HEK293 (cell line): ENCODE measurements around the gene ARHGAP24.

Source experiments
- CTCF ChIA-PET: fragments of 350-600 bp; formaldehyde crosslinking; extraction: SDS; loops from one replicate; lab custom pipeline; 2021; ENCODE audit warnings: antibody characterized with exemption; lab: Yijun Ruan, JAX
- POLR2A ChIA-PET: fragments of 300-600 bp; formaldehyde crosslinking; extraction: SDS; loops from one replicate; lab custom pipeline; 2020; ENCODE audit warnings: antibody characterized with exemption, inconsistent platforms; lab: Yijun Ruan, JAX
- H3K27ac ChIP-seq: fragments of 200-500 bp; sonication (Bioruptor generic); 2 replicates; pipeline ENCODE4 v1.5.1; 2014; ENCODE audit warnings: low read depth, low read length, control low read depth, inconsistent platforms; ENCODE audit errors: extremely low read depth
- H3K36me3 ChIP-seq, 2 experiments: fragments of 200-500 bp in 1 of 2; sonication (Bioruptor generic) in 1 of 2; 1 replicate in 1 of 2; 2 replicates in 1 of 2; pipeline ENCODE4 v1.5.1; 2014 to 2017; ENCODE audit warnings: inconsistent platforms in 2 of 2, low read length in 2 of 2; ENCODE audit not compliant: control insufficient read depth in 2 of 2, insufficient read depth in 1 of 2
- H3K4me1 ChIP-seq: fragments of 200-500 bp; sonication (Bioruptor generic); 2 replicates; pipeline ENCODE4 v1.5.1; 2014; ENCODE audit warnings: mild to moderate bottlenecking, low read length, inconsistent platforms; ENCODE audit not compliant: control insufficient read depth, insufficient read depth
- H3K4me3 ChIP-seq: 2 replicates; pipeline ENCODE4 v1.5.1; 2011; ENCODE audit warnings: low read depth, mild to moderate bottlenecking, control low read depth, low read length, moderate library complexity
- H3K9me3 ChIP-seq: fragments of 200-500 bp; sonication (Bioruptor generic); 2 replicates; pipeline ENCODE4 v1.5.1; 2014; ENCODE audit warnings: low read depth, low read length, inconsistent platforms; ENCODE audit not compliant: control insufficient read depth, insufficient read depth
- GFI1B ChIP-seq: fragments of 450-650 bp; formaldehyde crosslinking; IDR thresholded peaks from 2 replicates; pipeline ENCODE4 v1.5.1; 2016; ENCODE audit warnings: missing biosample characterization, missing genetic modification characterization
- GLI4 ChIP-seq: fragments of 450-650 bp; formaldehyde crosslinking; IDR thresholded peaks from 2 replicates; pipeline ENCODE4 v1.5.1; 2016; ENCODE audit warnings: missing biosample characterization, missing genetic modification characterization
- KLF10 ChIP-seq: fragments of 450-650 bp; IDR thresholded peaks from 2 replicates; pipeline ENCODE4 v1.5.1; 2018; ENCODE audit warnings: missing biosample characterization, mild to moderate bottlenecking, missing genetic modification characterization
- KLF16 ChIP-seq: fragments of 450-650 bp; formaldehyde crosslinking; IDR thresholded peaks from 2 replicates; pipeline ENCODE4 v1.5.1; 2017; ENCODE audit warnings: missing biosample characterization, missing genetic modification characterization
- MZF1 ChIP-seq: fragments of 450-650 bp; formaldehyde crosslinking; IDR thresholded peaks from 2 replicates; pipeline ENCODE4 v1.5.1; 2017; ENCODE audit warnings: missing biosample characterization, missing genetic modification characterization, borderline replicate concordance
- SCRT1 ChIP-seq: fragments of 450-650 bp; formaldehyde crosslinking; IDR thresholded peaks from 2 replicates; pipeline ENCODE4 v1.5.1; 2016; ENCODE audit warnings: missing biosample characterization, missing genetic modification characterization, borderline replicate concordance
- YY1 ChIP-seq: fragments of 450-650 bp; formaldehyde crosslinking; IDR thresholded peaks from 2 replicates; pipeline ENCODE4 v1.5.1; 2018; ENCODE audit warnings: missing biosample characterization, missing genetic modification characterization
- ZBTB1 ChIP-seq: fragments of 450-650 bp; formaldehyde crosslinking; IDR thresholded peaks from 2 replicates; pipeline ENCODE4 v1.5.1; 2016; ENCODE audit warnings: missing biosample characterization, missing genetic modification characterization
- ZNF146 ChIP-seq: fragments of 450-650 bp; formaldehyde crosslinking; IDR thresholded peaks from 2 replicates; pipeline ENCODE4 v1.5.1; 2016; ENCODE audit warnings: missing biosample characterization, missing genetic modification characterization
- ZNF223 ChIP-seq: fragments of 450-650 bp; formaldehyde crosslinking; IDR thresholded peaks from 2 replicates; pipeline ENCODE4 v1.5.1; 2016; ENCODE audit warnings: missing biosample characterization, missing genetic modification characterization
- ZNF280C ChIP-seq: fragments of 450-650 bp; formaldehyde crosslinking; IDR thresholded peaks from 2 replicates; pipeline ENCODE4 v1.5.1; 2016; ENCODE audit warnings: missing biosample characterization, missing genetic modification characterization
- ZNF433 ChIP-seq: fragments of 450-650 bp; formaldehyde crosslinking; IDR thresholded peaks from 2 replicates; pipeline ENCODE4 v1.5.1; 2016; ENCODE audit warnings: missing biosample characterization, missing genetic modification characterization, low read depth
- ZNF48 ChIP-seq: fragments of 450-650 bp; formaldehyde crosslinking; IDR thresholded peaks from 2 replicates; pipeline ENCODE4 v1.5.1; 2016; ENCODE audit warnings: missing biosample characterization, missing genetic modification characterization
- ZNF510 ChIP-seq: fragments of 450-650 bp; formaldehyde crosslinking; IDR thresholded peaks from 2 replicates; pipeline ENCODE4 v1.5.1; 2018; ENCODE audit warnings: mild to moderate bottlenecking, missing genetic modification characterization, missing biosample characterization; ENCODE audit not compliant: insufficient replicate concordance
- ZNF530 ChIP-seq: fragments of 450-650 bp; formaldehyde crosslinking; IDR thresholded peaks from 2 replicates; pipeline ENCODE4 v1.5.1; 2016; ENCODE audit warnings: low read depth, missing biosample characterization, missing genetic modification characterization
- ZNF596 ChIP-seq: fragments of 450-650 bp; IDR thresholded peaks from 2 replicates; pipeline ENCODE4 v1.5.0; 2018; ENCODE audit warnings: missing biosample characterization, mild to moderate bottlenecking, missing genetic modification characterization, moderate library complexity
- ZNF600 ChIP-seq: fragments of 450-650 bp; formaldehyde crosslinking; IDR thresholded peaks from 2 replicates; pipeline ENCODE4 v1.5.1; 2016; ENCODE audit warnings: missing biosample characterization, missing genetic modification characterization
- ZNF610 ChIP-seq: fragments of 450-650 bp; formaldehyde crosslinking; IDR thresholded peaks from 2 replicates; pipeline ENCODE4 v1.5.1; 2016; ENCODE audit warnings: missing biosample characterization, missing genetic modification characterization, borderline replicate concordance
- ZNF621 ChIP-seq: fragments of 450-650 bp; formaldehyde crosslinking; IDR thresholded peaks from 2 replicates; pipeline ENCODE4 v1.5.1; 2017; ENCODE audit warnings: missing biosample characterization, missing genetic modification characterization
- ZNF664 ChIP-seq: fragments of 450-650 bp; formaldehyde crosslinking; IDR thresholded peaks from 2 replicates; pipeline ENCODE4 v1.5.1; 2016; ENCODE audit warnings: missing biosample characterization, missing genetic modification characterization
- ZNF777 ChIP-seq: fragments of 450-650 bp; formaldehyde crosslinking; IDR thresholded peaks from 2 replicates; pipeline ENCODE4 v1.5.1; 2017; ENCODE audit warnings: missing biosample characterization, missing genetic modification characterization, borderline replicate concordance
- ZSCAN23 ChIP-seq: fragments of 450-650 bp; formaldehyde crosslinking; IDR thresholded peaks from 2 replicates; pipeline ENCODE4 v1.5.1; 2016; ENCODE audit warnings: missing biosample characterization, missing genetic modification characterization
- TF ChIP-seq, protein P1 (sequence below): fragments of 450-650 bp; formaldehyde crosslinking; IDR thresholded peaks from 2 replicates; pipeline ENCODE4 v1.5.1; 2016; ENCODE audit warnings: missing biosample characterization, missing genetic modification characterization

ARHGAP24 gene

GRCh38 chr4:85787133-85787532, 312.2 kb downstream of the ARHGAP24 start (continued):
- TF ChIP-seq, protein P1, sequence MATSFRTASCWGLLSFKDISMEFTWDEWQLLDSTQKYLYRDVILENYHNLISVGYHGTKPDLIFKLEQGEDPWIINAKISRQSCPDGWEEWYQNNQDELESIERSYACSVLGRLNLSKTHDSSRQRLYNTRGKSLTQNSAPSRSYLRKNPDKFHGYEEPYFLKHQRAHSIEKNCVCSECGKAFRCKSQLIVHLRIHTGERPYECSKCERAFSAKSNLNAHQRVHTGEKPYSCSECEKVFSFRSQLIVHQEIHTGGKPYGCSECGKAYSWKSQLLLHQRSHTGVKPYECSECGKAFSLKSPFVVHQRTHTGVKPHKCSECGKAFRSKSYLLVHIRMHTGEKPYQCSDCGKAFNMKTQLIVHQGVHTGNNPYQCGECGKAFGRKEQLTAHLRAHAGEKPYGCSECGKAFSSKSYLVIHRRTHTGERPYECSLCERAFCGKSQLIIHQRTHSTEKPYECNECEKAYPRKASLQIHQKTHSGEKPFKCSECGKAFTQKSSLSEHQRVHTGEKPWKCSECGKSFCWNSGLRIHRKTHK (tag by site-specific recombination) = no peak
- TF ChIP-seq ZNF280C (tag by site-specific recombination) (no peak), ZNF48 (no peak), ZNF777 (tag by site-specific recombination) (no peak)

DNA sequence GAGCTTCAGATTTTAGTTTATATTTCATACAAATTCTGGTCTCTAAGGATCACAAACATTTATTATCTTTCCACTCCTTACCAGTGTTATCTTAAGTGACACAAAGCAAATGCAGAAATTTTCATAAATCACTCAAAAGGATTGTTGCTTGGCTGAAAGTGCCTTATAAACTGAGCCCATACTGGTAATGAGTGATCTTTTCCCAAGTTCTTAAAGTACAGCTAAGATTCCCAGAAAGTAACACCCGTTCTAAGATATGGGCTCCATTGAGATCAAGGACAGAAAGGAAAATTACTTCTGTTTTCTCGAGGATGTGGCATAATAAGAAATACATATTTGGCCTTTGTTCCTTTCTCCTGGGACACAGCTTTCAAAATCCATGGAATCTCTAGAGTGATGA, 313.7 kb downstream of the ARHGAP24 start:
- ChIA-PET POLR2A (no interaction called here), CTCF (interaction anchor here (1.9 kb wide), 1 partner anchor 9 kb away, joined by 12 read pairs; no protein-coding TSS in a partner anchor)
- H3K4me3 ChIP-seq = no peak overlapping the region
- no peak overlapping the region for H3K27ac ChIP-seq
- no peaks in the 10 kb centered on the region for H3K4me1 ChIP-seq
- no peak for TF ChIP-seq ZNF530 (tag by site-specific recombination)
- TF ChIP-seq ZNF223 (tag by site-specific recombination) = no peak
- TF ChIP-seq GLI4 (tag by site-specific recombination) = no peak
- TF ChIP-seq KLF10 (tag by site-specific recombination) = no peak
- TF ChIP-seq GFI1B (tag by site-specific recombination) = no peak
- TF ChIP-seq ZNF600 (tag by site-specific recombination) = no peak
- no peak for TF ChIP-seq MZF1
- no peak for TF ChIP-seq ZNF777 (tag by site-specific recombination)
- no peaks in the 10 kb centered on the region for H3K36me3 ChIP-seq
- no peaks in the 10 kb centered on the region for H3K9me3 ChIP-seq

- no peaks in the 10 kb centered on the region for H3K9me3 ChIP-seq
- no peaks in the 10 kb centered on the region for H3K36me3 ChIP-seq
- TF ChIP-seq ZSCAN23 (tag by site-specific recombination) (no peak), ZNF510 (no peak), ZNF664 (tag by site-specific recombination) (no peak), ZNF146 (tag by site-specific recombination) (no peak), ZNF610 (tag by site-specific recombination) (no peak), ZNF596 (tag by site-specific recombination) (no peak), ZNF433 (tag by site-specific recombination) (no peak), SCRT1 (tag by site-specific recombination) (no peak), KLF16 (tag by site-specific recombination) (no peak), ZNF621 (tag by site-specific recombination) (no peak), ZBTB1 (tag by site-specific recombination) (no peak), ZNF600 (tag by site-specific recombination) (no peak), YY1 (tag by site-specific recombination) (no peak)
- H3K27ac ChIP-seq = no peak overlapping the region
- H3K4me1 ChIP-seq = no peaks in the 10 kb centered on the region
- CTCF ChIA-PET = interaction anchor here (1.9 kb wide), 1 partner anchor 8 kb away, joined by 12 read pairs; no protein-coding TSS in a partner anchor
- H3K4me3 ChIP-seq = no peak overlapping the region
- POLR2A ChIA-PET = no interaction called here
Measured at GRCh38 chr4:85789241-85789640, 314.3 kb downstream of the ARHGAP24 start.
